ENCODE results near the gene SPRED1. TPM values are rescaled to one million over a fixed set of nuclear protein-coding genes. Genes with fewer than 3 reads are reported as not detected.

Gene SPRED1
- total RNA-seq, 4 donors from 2014 or later: 8.6 to 26.5 (median 10.3) TPM

- TF ChIP-seq POLR2A (IDR thresholded peaks at IDR 0.05) (no peak), EP300 (IDR thresholded peaks at IDR 0.05; ENCODE audit: low read depth) (no peak), POLR2AphosphoS5 (IDR thresholded peaks at IDR 0.05) (no peak)
- TF ChIP-seq, protein P1, sequence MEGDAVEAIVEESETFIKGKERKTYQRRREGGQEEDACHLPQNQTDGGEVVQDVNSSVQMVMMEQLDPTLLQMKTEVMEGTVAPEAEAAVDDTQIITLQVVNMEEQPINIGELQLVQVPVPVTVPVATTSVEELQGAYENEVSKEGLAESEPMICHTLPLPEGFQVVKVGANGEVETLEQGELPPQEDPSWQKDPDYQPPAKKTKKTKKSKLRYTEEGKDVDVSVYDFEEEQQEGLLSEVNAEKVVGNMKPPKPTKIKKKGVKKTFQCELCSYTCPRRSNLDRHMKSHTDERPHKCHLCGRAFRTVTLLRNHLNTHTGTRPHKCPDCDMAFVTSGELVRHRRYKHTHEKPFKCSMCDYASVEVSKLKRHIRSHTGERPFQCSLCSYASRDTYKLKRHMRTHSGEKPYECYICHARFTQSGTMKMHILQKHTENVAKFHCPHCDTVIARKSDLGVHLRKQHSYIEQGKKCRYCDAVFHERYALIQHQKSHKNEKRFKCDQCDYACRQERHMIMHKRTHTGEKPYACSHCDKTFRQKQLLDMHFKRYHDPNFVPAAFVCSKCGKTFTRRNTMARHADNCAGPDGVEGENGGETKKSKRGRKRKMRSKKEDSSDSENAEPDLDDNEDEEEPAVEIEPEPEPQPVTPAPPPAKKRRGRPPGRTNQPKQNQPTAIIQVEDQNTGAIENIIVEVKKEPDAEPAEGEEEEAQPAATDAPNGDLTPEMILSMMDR (IDR thresholded peaks at IDR 0.05): no peak
- in situ Hi-C loops (cut with MboI; ENCODE audit: low pct_ligation_motif_present in 1 of 4, low pct_unique_long_range_greater_than_20kb in 1 of 4, low sequenced_read_pairs in 3 of 4) (no loop called here), intact Hi-C loops (cut with DNase I; ENCODE audit: low total_unique reads) (no loop called here)
- no peaks in the 10 kb centered on the region for H3K36me3 ChIP-seq
- no peak for DNase-seq
- 67 to 84% methylated on average over 1 of the region's 1 CpG for WGBS, 2 donors (ENCODE audit: low coverage in 1 of 2)
- H3K27me3 ChIP-seq: no peaks in the 10 kb centered on the region
- H3K9me3 ChIP-seq: no peaks in the 10 kb centered on the region
- no peak overlapping the region for H3K27ac ChIP-seq
- peaks cover 0 to 17% (median 8%) of the 10 kb centered on the region in 4 donors for H3K4me1 ChIP-seq
- no peak overlapping the region for H3K4me3 ChIP-seq
These were observed 28.4 kb downstream of the SPRED1 start for GRCh38 chr15:38281031-38281430.

DNA sequence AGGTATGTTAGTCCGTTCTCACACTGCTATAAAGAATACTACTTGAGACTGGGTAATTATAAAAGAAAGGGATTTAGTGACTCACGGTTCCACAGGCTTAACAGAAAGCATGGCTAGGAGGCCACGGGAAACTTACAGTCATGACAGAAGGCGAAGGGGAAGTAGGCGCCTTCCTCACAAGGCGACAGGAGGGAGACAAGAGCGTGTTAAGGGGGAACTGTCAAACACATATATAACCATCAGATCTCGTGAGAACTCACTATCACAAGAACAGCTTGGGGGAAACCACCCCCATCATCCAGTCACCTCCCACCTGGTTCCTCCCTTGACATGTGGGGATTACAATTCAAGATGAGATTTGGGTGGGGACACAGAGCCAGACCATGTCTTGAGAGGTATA lies 30.4 kb downstream of the SPRED1 start:
- Histone ChIP-seq H3K27ac (no peak overlapping the region), H3K36me3 (no peaks in the 10 kb centered on the region), H3K9me3 (no peaks in the 10 kb centered on the region), H3K4me3 (no peak overlapping the region), H3K4me1 (peaks cover 0 to 13% (median 8%) of the 10 kb centered on the region in 4 donors), H3K27me3 (no peaks in the 10 kb centered on the region)
- no peak for DNase-seq
- 76 to 79% methylated on average over 8 of the region's 8 CpGs for WGBS, 2 donors (ENCODE audit: low coverage in 1 of 2)
- intact Hi-C loops (cut with DNase I; ENCODE audit: low total_unique reads) (no loop called here), in situ Hi-C loops (cut with MboI; ENCODE audit: low pct_ligation_motif_present in 1 of 4, low pct_unique_long_range_greater_than_20kb in 1 of 4, low sequenced_read_pairs in 3 of 4) (no loop called here)
- TF ChIP-seq EP300 (IDR thresholded peaks at IDR 0.05; ENCODE audit: low read depth) (no peak), POLR2A (IDR thresholded peaks at IDR 0.05) (no peak), POLR2AphosphoS5 (IDR thresholded peaks at IDR 0.05) (no peak)
- TF ChIP-seq, protein P1 (IDR thresholded peaks at IDR 0.05): no peak

- Histone ChIP-seq H3K27me3 (no peaks in the 10 kb centered on the region), H3K9me3 (no peaks in the 10 kb centered on the region), H3K4me1 (peaks cover 0 to 11% (median 6%) of the 10 kb centered on the region in 4 donors), H3K4me3 (no peak overlapping the region), H3K36me3 (peaks cover 0 to 3% (median 0%) of the 10 kb centered on the region in 4 donors), H3K27ac (no peak overlapping the region)
- no peak for DNase-seq
- in situ Hi-C loops (cut with MboI; ENCODE audit: low pct_ligation_motif_present in 1 of 4, low pct_unique_long_range_greater_than_20kb in 1 of 4, low sequenced_read_pairs in 3 of 4): no loop called here
- TF ChIP-seq, protein P1 (IDR thresholded peaks at IDR 0.05): no peak
- no peak for TF ChIP-seq POLR2AphosphoS5 (IDR thresholded peaks at IDR 0.05)
- TF ChIP-seq EP300 (IDR thresholded peaks at IDR 0.05; ENCODE audit: low read depth): no peak
- no peak for TF ChIP-seq POLR2A (IDR thresholded peaks at IDR 0.05)
- intact Hi-C loops (cut with DNase I; ENCODE audit: low total_unique reads): no loop called here
- 79 to 90% methylated on average over 4 of the region's 4 CpGs for WGBS, 2 donors (ENCODE audit: low coverage in 1 of 2)
These were observed 32.8 kb downstream of the SPRED1 start for GRCh38 chr15:38285456-38285855.

DNA sequence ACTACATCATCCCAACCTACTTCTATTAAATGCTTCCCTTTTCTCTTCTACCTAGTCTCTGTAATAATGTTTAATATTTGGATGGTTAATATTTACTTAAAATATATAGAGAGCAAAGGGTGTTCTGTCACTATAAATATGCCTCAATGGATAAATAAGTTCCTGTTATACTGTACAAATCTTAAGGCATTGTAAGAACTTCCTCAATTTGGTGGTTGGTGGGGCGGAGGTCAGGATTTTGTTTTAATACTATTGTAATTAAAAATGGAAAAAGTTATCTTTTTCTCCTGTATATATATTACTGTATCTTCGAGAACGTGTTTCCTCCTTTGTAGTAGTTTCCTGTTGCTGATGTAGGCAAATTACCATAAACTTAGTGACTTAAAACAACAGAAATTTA lies 41.5 kb downstream of the SPRED1 start:
- peaks cover 0 to 29% (median 0%) of the 10 kb centered on the region in 4 donors for H3K4me1 ChIP-seq
- H3K27ac ChIP-seq: no peak overlapping the region
- H3K36me3 ChIP-seq: peaks cover 0 to 3% (median 0%) of the 10 kb centered on the region in 4 donors
- TF ChIP-seq POLR2AphosphoS5 (IDR thresholded peaks at IDR 0.05) (no peak), EP300 (IDR thresholded peaks at IDR 0.05; ENCODE audit: low read depth) (no peak), POLR2A (IDR thresholded peaks at IDR 0.05) (no peak)
- TF ChIP-seq, protein P1 (IDR thresholded peaks at IDR 0.05): no peak
- no peaks in the 10 kb centered on the region for H3K27me3 ChIP-seq
- intact Hi-C loops (cut with DNase I; ENCODE audit: low total_unique reads): no loop called here
- no peak overlapping the region for H3K4me3 ChIP-seq
- no peaks in the 10 kb centered on the region for H3K9me3 ChIP-seq
- DNase-seq: no peak
- in situ Hi-C loops (cut with MboI; ENCODE audit: low pct_ligation_motif_present in 1 of 4, low pct_unique_long_range_greater_than_20kb in 1 of 4, low sequenced_read_pairs in 3 of 4): no loop called here
- 73 to 83% methylated on average over 3 of the region's 3 CpGs for WGBS, 2 donors (ENCODE audit: low coverage in 1 of 2)
